8988T (cell line): ENCODE data around the gene ZBTB7C.
A peak's percentile ranks its signal among the peaks of the same experiment; 100 is the strongest.

Experiments
- DNase-seq: peaks from one replicate; pipeline ENCODE4 v3.0.0; 2011

ZBTB7C gene

GRCh38 chr18:48027401-48027963 is 381.7 kb downstream of the ZBTB7C start:
- no peak for DNase-seq

- no peak for DNase-seq
Observed at GRCh38 chr18:48026216-48026615, 383.0 kb downstream of the ZBTB7C start.

GRCh38 chr18:48024881-48025660 is 384.1 kb downstream of the ZBTB7C start:
- no peak for DNase-seq

- DNase-seq = no peak
Observed at GRCh38 chr18:48024009-48024512, 385.1 kb downstream of the ZBTB7C start.

- peak; percentile 88 for DNase-seq
Observed at GRCh38 chr18:48023334-48024008, 385.7 kb downstream of the ZBTB7C start.

- peak; percentile 63 for DNase-seq
Observed at GRCh38 chr18:48022531-48023329, 386.5 kb downstream of the ZBTB7C start.

DNA sequence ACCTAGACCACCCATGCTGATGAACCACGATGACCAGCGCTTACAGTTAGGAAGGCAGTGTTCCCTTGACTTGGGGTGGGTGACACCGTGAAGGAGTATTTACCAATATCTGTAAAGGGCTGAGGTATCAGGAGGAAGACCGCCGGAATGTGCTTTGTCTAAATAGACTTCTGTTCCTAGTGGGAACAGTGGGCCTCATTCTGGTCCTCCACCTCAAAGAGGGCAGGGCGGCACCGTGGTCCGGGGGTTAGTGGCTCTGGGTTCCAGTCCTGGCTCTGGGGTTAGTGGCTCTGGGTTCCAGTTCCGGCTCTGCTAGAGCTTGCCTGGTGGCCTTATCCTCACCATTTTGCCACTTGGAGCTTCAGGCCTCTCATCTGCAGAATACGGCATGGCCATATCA is 387.2 kb downstream of the ZBTB7C start:
- DNase-seq = no peak

DNA sequence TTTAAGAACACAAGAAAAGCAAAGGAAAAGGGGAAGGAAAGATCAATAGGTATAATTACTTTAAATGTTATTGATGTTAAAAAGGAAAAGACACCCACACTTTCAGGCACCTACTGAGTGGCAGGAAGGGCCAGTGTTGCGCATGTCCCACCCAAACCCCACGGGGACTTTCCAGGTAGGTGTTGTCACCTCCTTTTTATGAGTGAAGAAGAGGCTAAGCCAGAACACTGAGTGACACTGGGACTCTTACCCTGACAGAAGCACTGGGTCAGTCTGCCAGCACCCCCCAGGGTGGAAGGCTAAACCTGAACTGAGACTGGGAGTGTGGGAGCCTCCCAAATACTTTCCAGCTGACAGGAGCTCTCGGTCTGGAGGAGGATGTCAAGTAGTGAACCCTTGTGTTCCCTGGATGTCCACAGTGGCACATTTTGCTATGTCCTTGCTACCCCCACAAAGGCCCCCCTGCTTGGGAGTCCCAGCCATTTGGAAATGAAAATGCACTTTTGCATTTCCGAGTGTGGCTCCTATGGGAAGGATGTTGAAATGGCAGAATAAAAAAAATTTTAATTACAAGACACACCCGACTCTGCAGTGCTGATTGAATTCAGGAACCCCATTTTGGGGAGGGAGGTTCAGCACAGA is 387.8 kb downstream of the ZBTB7C start:
- DNase-seq = no peak

GRCh38 chr18:48020337-48021250 is 388.6 kb downstream of the ZBTB7C start:
- DNase-seq = no peak

DNA sequence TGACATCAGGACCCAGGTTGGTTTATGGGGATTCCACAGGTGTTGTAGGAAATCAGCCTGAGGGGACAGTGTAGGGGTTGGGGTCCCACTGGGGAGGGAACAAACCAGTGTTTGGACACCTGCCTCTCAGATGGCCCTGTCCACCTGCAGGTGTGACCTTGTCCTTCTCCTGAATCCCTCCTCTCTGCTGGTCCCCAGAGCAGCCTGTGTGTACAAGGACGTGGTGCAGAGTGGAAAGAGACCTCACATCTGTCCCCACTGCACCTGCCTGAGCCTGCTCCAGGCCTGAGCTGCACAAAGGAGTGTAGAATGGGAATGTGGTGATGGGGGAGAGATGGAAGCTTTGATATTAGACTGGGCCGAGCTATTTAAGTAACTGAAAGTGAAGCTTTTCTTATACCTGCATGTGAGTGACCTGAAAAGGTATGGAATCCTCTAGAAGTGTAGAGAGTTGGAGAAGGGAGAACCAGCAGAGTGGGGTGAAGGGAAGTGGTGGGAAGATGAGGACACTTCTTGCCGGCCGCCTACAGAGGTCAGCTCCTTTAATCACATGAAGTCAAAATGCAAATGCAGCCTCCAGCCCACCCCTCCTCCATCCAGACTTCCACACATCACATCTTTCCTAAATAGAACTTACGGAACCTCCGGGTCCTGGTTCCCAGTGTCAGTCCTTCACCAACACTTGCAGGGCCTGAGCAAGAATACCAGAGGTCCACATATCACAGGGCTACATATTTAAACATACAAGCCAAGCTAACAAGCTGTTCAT is 389.4 kb downstream of the ZBTB7C start:
- no peak for DNase-seq

DNA sequence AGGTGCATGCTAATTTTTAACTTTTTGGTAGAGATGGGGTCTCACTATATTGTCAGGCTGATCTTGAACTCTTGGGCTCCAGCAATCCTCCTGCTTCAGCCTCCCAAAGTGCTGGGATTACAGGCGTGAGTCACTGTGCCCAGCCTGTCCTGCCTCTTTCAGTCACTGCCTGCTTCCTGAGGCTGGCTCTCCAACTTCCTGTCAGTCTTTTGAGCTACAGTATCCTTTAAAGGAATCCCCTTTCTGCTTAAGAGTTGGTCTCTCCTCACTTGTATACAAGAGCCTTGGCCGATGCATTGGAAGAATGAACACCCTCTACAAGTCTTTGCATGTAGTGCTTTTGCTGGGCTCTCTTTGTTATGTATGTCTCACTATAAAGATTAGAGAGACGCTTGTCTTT is 390.3 kb downstream of the ZBTB7C start:
- no peak for DNase-seq

GRCh38 chr18:48017635-48018034 is 391.5 kb downstream of the ZBTB7C start:
- no peak for DNase-seq

DNA sequence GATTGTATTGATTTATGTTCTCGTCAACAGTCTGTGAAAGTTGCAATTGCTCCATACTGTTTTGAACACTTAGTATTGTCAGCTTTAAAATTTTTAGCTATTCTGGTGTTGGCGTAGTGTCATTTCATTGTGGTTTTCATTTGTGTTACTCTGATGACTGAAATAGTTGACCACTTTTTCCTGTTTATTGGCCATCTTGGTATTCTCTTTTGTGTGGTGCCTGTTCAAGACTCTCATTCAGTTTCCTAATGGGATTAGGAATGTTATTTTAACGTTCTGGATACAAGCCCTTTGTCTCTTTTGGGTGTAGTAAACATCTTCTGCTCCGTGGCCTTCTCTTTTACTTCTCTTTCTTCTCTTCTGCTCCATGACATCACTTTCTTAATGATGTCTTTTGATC is 396.0 kb downstream of the ZBTB7C start:
- no peak for DNase-seq

DNA sequence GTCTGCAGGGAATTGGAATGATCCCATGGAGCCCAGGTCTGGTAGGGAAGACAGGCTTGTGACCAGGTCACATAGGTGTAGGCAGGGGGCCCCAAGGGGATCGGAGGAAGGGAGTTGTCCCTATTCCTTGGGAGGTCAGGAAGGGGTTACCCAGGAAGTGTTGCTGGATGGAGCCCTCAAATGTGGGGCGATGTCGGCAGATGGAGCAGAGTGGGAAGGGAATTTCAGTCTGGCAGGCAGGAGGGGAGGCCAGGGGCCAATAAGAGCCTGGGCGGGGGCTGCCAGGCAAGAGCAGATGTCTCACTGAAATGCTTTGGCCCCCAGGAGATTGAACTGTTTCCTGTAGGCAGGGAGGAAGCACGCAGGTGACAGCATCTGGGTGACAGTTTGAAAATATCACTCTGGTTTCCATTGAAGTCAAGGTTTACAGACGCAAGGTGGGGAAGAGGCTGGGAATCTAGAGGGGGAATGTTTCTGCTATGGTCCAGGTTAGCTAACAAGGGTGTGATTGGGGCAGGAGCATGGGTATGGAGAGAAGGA is 397.2 kb downstream of the ZBTB7C start:
- DNase-seq = no peak

- no peak for DNase-seq
Observed at GRCh38 chr18:48010264-48010663, 398.9 kb downstream of the ZBTB7C start.

DNA sequence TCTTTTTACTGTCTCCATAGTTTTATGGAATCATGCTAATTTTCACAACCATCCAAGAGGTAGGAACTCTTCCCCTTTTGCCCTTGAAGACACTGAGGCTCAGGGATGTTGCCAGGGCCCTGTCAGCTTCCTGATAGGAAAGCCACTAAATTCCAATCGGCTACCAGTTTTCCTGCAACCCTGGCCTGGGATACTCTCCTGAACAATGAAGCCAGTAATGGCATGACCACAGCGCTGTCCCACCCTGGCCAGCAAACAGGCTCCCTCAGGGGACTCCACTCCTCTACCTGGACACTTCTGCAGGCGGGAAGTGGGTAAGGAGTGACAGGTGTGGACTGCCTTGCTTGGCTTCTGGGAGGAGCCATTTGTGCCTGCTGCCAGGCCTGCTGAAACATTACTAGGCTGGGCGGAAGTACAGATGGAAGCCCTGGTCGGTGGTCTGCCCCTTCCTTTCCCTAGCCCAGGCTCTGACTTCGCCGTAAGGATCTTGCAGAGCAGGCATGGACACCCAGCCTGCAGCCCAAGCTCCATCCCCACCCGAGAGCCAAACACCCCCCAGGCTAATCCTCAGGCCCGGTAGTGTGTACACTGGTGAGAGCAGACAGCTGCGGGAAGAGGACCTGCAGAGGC is 400.0 kb downstream of the ZBTB7C start:
- DNase-seq = no peak

GRCh38 chr18:48007955-48008701 is 401.1 kb downstream of the ZBTB7C start:
- peak; percentile 87 for DNase-seq

GRCh38 chr18:48007381-48007780 is 401.8 kb downstream of the ZBTB7C start:
- DNase-seq = no peak
